IMR-90 (cell line): ENCODE measurements around the gene LDLRAD4. TPM values are rescaled to one million over a fixed set of nuclear protein-coding genes. Genes with fewer than 3 reads are reported as not detected.

Source experiments
- ATAC-seq: fragments of 200-7000 bp; cut with Tn5 transposase; 2 replicates; pipeline ENCODE4 v1.9.1; 2020; ENCODE audit warnings: low read depth, mild to moderate bottlenecking, moderate library complexity
- BruUV-seq: library from RNA; stranded (reverse); fragments of 400-500 nt; replicated peaks from 2 replicates; lab custom pipeline; 2021; lab: Mats Ljungman, UMichigan
- CTCF ChIA-PET: fragments of 300-600 bp; formaldehyde crosslinking; extraction: SDS; loops from one replicate; lab custom pipeline; 2021; ENCODE audit warnings: antibody characterized with exemption; lab: Yijun Ruan, JAX
- POLR2A ChIA-PET: fragments of 300-600 bp; sonication (Branson Sonifier 250); formaldehyde crosslinking; loops from one replicate; lab custom pipeline; 2022; ENCODE audit warnings: antibody characterized with exemption; ENCODE audit not compliant: unreplicated experiment; lab: Charles Lee
- DNase-seq: peaks from one replicate; pipeline ENCODE4 v3.0.0; 2013
- H2AFZ ChIP-seq: replicated peaks from 2 replicates; pipeline ENCODE3; 2013; ENCODE audit warnings: low read length, mild to moderate bottlenecking; ENCODE audit not compliant: poor library complexity
- H2AK5ac ChIP-seq: 2 replicates; pipeline ENCODE4 v1.6.1; 2013; ENCODE audit warnings: low read depth, low read length, inconsistent platforms
- H2AK9ac ChIP-seq: replicated peaks from 2 replicates; pipeline ENCODE3; 2013; ENCODE audit warnings: mild to moderate bottlenecking, low read depth, low read length, moderate library complexity; ENCODE audit not compliant: poor library complexity
- H2BK120ac ChIP-seq: 2 replicates; pipeline ENCODE4 v1.6.1; 2013; ENCODE audit warnings: low read depth, low read length, inconsistent platforms
- H2BK15ac ChIP-seq: 3 replicates; pipeline ENCODE4 v1.6.1; 2013; ENCODE audit warnings: low read depth, low read length, inconsistent platforms
- H2BK20ac ChIP-seq: 2 replicates; pipeline ENCODE4 v1.6.1; 2013; ENCODE audit warnings: low read depth, mild to moderate bottlenecking, inconsistent platforms, low read length, moderate library complexity
- H2BK5ac ChIP-seq: 2 replicates; pipeline ENCODE4 v1.6.1; 2013; ENCODE audit warnings: mild to moderate bottlenecking, low read depth, low read length, inconsistent platforms; ENCODE audit not compliant: poor library complexity, severe bottlenecking
- H3K14ac ChIP-seq: replicated peaks from 2 replicates; pipeline ENCODE4 v1.6.1; 2013; ENCODE audit warnings: low read depth, low read length, inconsistent platforms
- H3K18ac ChIP-seq: 2 replicates; pipeline ENCODE4 v1.6.1; 2013; ENCODE audit warnings: low read depth, low read length, control low read depth
- H3K23ac ChIP-seq: 2 replicates; pipeline ENCODE4 v1.6.1; 2013; ENCODE audit warnings: low read depth, low read length, inconsistent platforms
- H3K27ac ChIP-seq: 2 replicates; pipeline ENCODE4 v1.5.1; 2013; ENCODE audit warnings: mild to moderate bottlenecking, control low read depth, low read length; ENCODE audit not compliant: insufficient read depth
- H3K27me3 ChIP-seq: 2 replicates; pipeline ENCODE4 v1.6.1; 2013; ENCODE audit warnings: low read length; ENCODE audit not compliant: control insufficient read depth, insufficient read depth
- H3K36me3 ChIP-seq: 2 replicates; pipeline ENCODE4 v1.6.1; 2013; ENCODE audit warnings: low read length, mixed read lengths; ENCODE audit not compliant: control insufficient read depth, insufficient read depth
- H3K4ac ChIP-seq: 2 replicates; pipeline ENCODE4 v1.6.1; 2013; ENCODE audit warnings: low read depth, low read length, inconsistent platforms
- H3K4me1 ChIP-seq: 2 replicates; pipeline ENCODE4 v1.6.1; 2013; ENCODE audit warnings: low read length, mixed read lengths; ENCODE audit not compliant: control insufficient read depth, insufficient read depth
- H3K4me2 ChIP-seq: 2 replicates; pipeline ENCODE4 v1.6.1; 2013; ENCODE audit warnings: low read depth, mild to moderate bottlenecking, control low read depth, low read length, moderate library complexity
- H3K4me3 ChIP-seq: 2 replicates; pipeline ENCODE4 v1.5.1; 2013; ENCODE audit warnings: low read depth, mild to moderate bottlenecking, control low read depth, low read length, moderate library complexity; ENCODE audit not compliant: insufficient read depth
- H3K56ac ChIP-seq: 2 replicates; pipeline ENCODE4 v1.6.1; 2013; ENCODE audit warnings: low read length, inconsistent platforms; ENCODE audit not compliant: insufficient read depth; ENCODE audit errors: extremely low read depth
- H3K79me1 ChIP-seq, 2 experiments: 2 replicates each; pipeline ENCODE4 v1.6.1; 2013; ENCODE audit warnings: low read length in 2 of 2, inconsistent platforms in 1 of 2, low read depth in 1 of 2
- H3K9ac ChIP-seq: 2 replicates; pipeline ENCODE4 v1.6.1; 2013; ENCODE audit warnings: low read depth, low read length, control low read depth
- H3K9me1 ChIP-seq: 2 replicates; pipeline ENCODE4 v1.6.1; 2013; ENCODE audit warnings: low read length, inconsistent platforms; ENCODE audit not compliant: insufficient read depth
- H3K9me3 ChIP-seq: 2 replicates; pipeline ENCODE4 v1.6.1; 2013; ENCODE audit warnings: low read length; ENCODE audit not compliant: control insufficient read depth, insufficient read depth
- H4K20me1 ChIP-seq: 2 replicates; pipeline ENCODE4 v1.6.1; 2013; ENCODE audit warnings: low read length, inconsistent platforms; ENCODE audit not compliant: insufficient read depth
- H4K5ac ChIP-seq: 2 replicates; pipeline ENCODE4 v1.6.1; 2013; ENCODE audit warnings: mild to moderate bottlenecking, low read depth, low read length, control low read depth
- H4K8ac ChIP-seq, 2 experiments: 2 replicates each; pipeline ENCODE4 v1.6.1; 2013; ENCODE audit warnings: low read depth in 2 of 2, low read length in 2 of 2, control low read depth in 1 of 2, inconsistent platforms in 1 of 2
- H4K91ac ChIP-seq: 2 replicates; pipeline ENCODE4 v1.6.1; 2013; ENCODE audit warnings: low read depth, low read length, inconsistent platforms; ENCODE audit not compliant: insufficient read depth
- BHLHE40 ChIP-seq: fragments of 150-350 bp; IDR thresholded peaks from 2 replicates; pipeline ENCODE4 v1.6.1; 2016; ENCODE audit warnings: mild to moderate bottlenecking, low read depth, low read length
- CEBPB ChIP-seq: IDR thresholded peaks from 2 replicates; pipeline ENCODE4 v1.6.1; 2012; ENCODE audit warnings: low read depth, low read length, improper control_type of control experiment
- CHD1 ChIP-seq: IDR thresholded peaks from 2 replicates; pipeline ENCODE4 v1.6.1; 2012; ENCODE audit warnings: low read depth, low read length, improper control_type of control experiment
- FOS ChIP-seq: fragments of 150-350 bp; IDR thresholded peaks from 2 replicates; pipeline ENCODE4 v1.6.1; 2016; ENCODE audit warnings: low read depth, low read length
- MAFK ChIP-seq: IDR thresholded peaks from 2 replicates; pipeline ENCODE4 v1.6.1; 2012; ENCODE audit warnings: low read depth, low read length, improper control_type of control experiment
- MAZ ChIP-seq: IDR thresholded peaks from 2 replicates; pipeline ENCODE4 v1.6.1; 2012; ENCODE audit warnings: low read depth, mild to moderate bottlenecking, low read length, improper control_type of control experiment, moderate library complexity, borderline replicate concordance
- MXI1 ChIP-seq: IDR thresholded peaks from 2 replicates; pipeline ENCODE4 v1.6.1; 2012; ENCODE audit warnings: low read depth, mild to moderate bottlenecking, low read length, moderate library complexity, borderline replicate concordance
- NFE2L2 ChIP-seq: fragments of 150-350 bp; IDR thresholded peaks from 2 replicates; pipeline ENCODE4 v1.6.1; 2016; ENCODE audit warnings: low read depth, mild to moderate bottlenecking, low read length
- POLR2A ChIP-seq: IDR thresholded peaks from 2 replicates; pipeline ENCODE4 v1.6.1; 2012; ENCODE audit warnings: mild to moderate bottlenecking, low read depth, low read length
- RAD21 ChIP-seq: IDR thresholded peaks from 2 replicates; pipeline ENCODE4 v1.6.1; 2012; ENCODE audit warnings: low read length, improper control_type of control experiment
- RCOR1 ChIP-seq: IDR thresholded peaks from 2 replicates; pipeline ENCODE4 v1.6.1; 2012; ENCODE audit warnings: mild to moderate bottlenecking, low read length, improper control_type of control experiment; ENCODE audit not compliant: insufficient replicate concordance
- RFX5 ChIP-seq: IDR thresholded peaks from 2 replicates; pipeline ENCODE4 v1.8.0; 2012; ENCODE audit warnings: low read depth, mild to moderate bottlenecking, low read length, moderate library complexity
- SMC3 ChIP-seq: fragments of 150-350 bp; IDR thresholded peaks from 2 replicates; pipeline ENCODE4 v1.6.1; 2016; ENCODE audit warnings: low read depth, mild to moderate bottlenecking, antibody characterized with exemption, low read length, moderate library complexity
- USF2 ChIP-seq: fragments of 150-350 bp; IDR thresholded peaks from 2 replicates; pipeline ENCODE4 v1.6.1; 2017; ENCODE audit warnings: mild to moderate bottlenecking, antibody characterized with exemption, low read length, low read depth
- WGBS, 2 experiments: methylation state at CpG; one replicate each; pipeline versions ENCODE4 v1.1.5 to v1.1.7; 2013; ENCODE audit warnings: missing lambda C conversion rate in 2 of 2; ENCODE audit not compliant: insufficient read length in 1 of 2; ENCODE audit errors: extremely low coverage in 2 of 2; 5-methylcytosine and 5-hydroxymethylcytosine counted together
- dilution Hi-C: fragments of 300-500 bp; cut with HindIII; formaldehyde crosslinking; loops from one replicate; pipeline ENCODE4 v1.14.3; 2018; ENCODE audit warnings: low sequenced_read_pairs; ENCODE audit not compliant: unreplicated experiment
- in situ Hi-C: fragments of 300-500 bp; cut with MboI; formaldehyde crosslinking; loops from 3 replicates; pipeline ENCODE4 v1.14.3; 2019; ENCODE audit warnings: low sequenced_read_pairs, inconsistent platforms, mixed read lengths
- intact Hi-C: fragments of 100-400 bp; cut with micrococcal nuclease; formaldehyde crosslinking; loops from 2 replicates; pipeline ENCODE4 v1.10.0; 2022
- polyA plus RNA-seq, 3 experiments: library from polyadenylated mRNA; depleted of rRNA; stranded (reverse); fragments of >200 nt; gene quantifications; 2 replicates each; pipeline ENCODE4 v1.2.3, GENCODE V29; 2012; ENCODE audit warnings: low replicate concordance in 1 of 3
- total RNA-seq: library from RNA; depleted of rRNA; stranded (reverse); fragments of >200 nt; gene quantifications from 2 replicates; pipeline ENCODE4 v1.2.3, GENCODE V29; 2012
- TF ChIP-seq, protein P1 (sequence below): fragments of 150-350 bp; IDR thresholded peaks from 2 replicates; pipeline ENCODE4 v1.6.1; 2016; ENCODE audit warnings: low read depth, mild to moderate bottlenecking, low read length, moderate library complexity, borderline replicate concordance
- TF ChIP-seq, protein P2 (sequence below): conservative IDR thresholded peaks from 2 replicates; pipeline ENCODE4 v1.5.1; 2012; ENCODE audit warnings: mild to moderate bottlenecking, low read depth, low read length, improper control_type of control experiment

The LDLRAD4 gene
- total and polyA plus RNA-seq, 2 of the 4 experiments (the other 2 are of a cell fraction) = not detected

- Histone ChIP-seq H3K4me3 (no peak overlapping the region), H3K9me1 (no peaks in the 10 kb centered on the region), H2BK15ac (no peak overlapping the region), H3K23ac (no peak overlapping the region), H3K79me1 (no peaks in the 10 kb centered on the region), H4K8ac (no peak overlapping the region), H4K20me1 (no peaks in the 10 kb centered on the region), H3K4ac (no peak overlapping the region), H3K27ac (no peak overlapping the region), H2AK5ac (no peak overlapping the region), H2BK120ac (no peak overlapping the region), H3K27me3 (no peaks in the 10 kb centered on the region; the same call in 1 of the 2 replicates), H3K56ac (no peak overlapping the region), H3K4me2 (no peak overlapping the region), H2AFZ (no peak overlapping the region), H3K9ac (no peak overlapping the region), H4K5ac (no peak overlapping the region), H2BK20ac (no peak overlapping the region), H3K4me1 (no peaks in the 10 kb centered on the region), H4K91ac (no peak overlapping the region), H3K18ac (no peak overlapping the region), H2AK9ac (no peak overlapping the region), H3K14ac (no peak overlapping the region), H2BK5ac (no peak overlapping the region), H3K36me3 (no peaks in the 10 kb centered on the region), H3K9me3 (no peaks in the 10 kb centered on the region; the same call in 1 of the 2 replicates)
- no peak for DNase-seq
- dilution Hi-C loops = no loop called here
- ATAC-seq = no peak
- no TSS peak for BruUV-seq
- intact Hi-C loops = no loop called here
- ChIA-PET POLR2A (no interaction called here), CTCF (no interaction called here)
- WGBS, 2 experiments = no CpG with 5 or more reads among the region's 6 CpGs
- in situ Hi-C loops = no loop called here
- TF ChIP-seq RAD21 = no peak
- no peak for TF ChIP-seq POLR2A
- no peak for TF ChIP-seq RFX5
- no peak for TF ChIP-seq FOS
- TF ChIP-seq SMC3 = no peak
- TF ChIP-seq, protein P1, sequence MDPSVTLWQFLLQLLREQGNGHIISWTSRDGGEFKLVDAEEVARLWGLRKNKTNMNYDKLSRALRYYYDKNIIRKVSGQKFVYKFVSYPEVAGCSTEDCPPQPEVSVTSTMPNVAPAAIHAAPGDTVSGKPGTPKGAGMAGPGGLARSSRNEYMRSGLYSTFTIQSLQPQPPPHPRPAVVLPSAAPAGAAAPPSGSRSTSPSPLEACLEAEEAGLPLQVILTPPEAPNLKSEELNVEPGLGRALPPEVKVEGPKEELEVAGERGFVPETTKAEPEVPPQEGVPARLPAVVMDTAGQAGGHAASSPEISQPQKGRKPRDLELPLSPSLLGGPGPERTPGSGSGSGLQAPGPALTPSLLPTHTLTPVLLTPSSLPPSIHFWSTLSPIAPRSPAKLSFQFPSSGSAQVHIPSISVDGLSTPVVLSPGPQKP = no peak
- no peak for TF ChIP-seq NFE2L2
- TF ChIP-seq RCOR1 = no peak
- TF ChIP-seq MAFK = no peak
- TF ChIP-seq MXI1 = no peak
- no peak for TF ChIP-seq MAZ
- TF ChIP-seq, protein P2, sequence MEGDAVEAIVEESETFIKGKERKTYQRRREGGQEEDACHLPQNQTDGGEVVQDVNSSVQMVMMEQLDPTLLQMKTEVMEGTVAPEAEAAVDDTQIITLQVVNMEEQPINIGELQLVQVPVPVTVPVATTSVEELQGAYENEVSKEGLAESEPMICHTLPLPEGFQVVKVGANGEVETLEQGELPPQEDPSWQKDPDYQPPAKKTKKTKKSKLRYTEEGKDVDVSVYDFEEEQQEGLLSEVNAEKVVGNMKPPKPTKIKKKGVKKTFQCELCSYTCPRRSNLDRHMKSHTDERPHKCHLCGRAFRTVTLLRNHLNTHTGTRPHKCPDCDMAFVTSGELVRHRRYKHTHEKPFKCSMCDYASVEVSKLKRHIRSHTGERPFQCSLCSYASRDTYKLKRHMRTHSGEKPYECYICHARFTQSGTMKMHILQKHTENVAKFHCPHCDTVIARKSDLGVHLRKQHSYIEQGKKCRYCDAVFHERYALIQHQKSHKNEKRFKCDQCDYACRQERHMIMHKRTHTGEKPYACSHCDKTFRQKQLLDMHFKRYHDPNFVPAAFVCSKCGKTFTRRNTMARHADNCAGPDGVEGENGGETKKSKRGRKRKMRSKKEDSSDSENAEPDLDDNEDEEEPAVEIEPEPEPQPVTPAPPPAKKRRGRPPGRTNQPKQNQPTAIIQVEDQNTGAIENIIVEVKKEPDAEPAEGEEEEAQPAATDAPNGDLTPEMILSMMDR = no peak
- TF ChIP-seq CEBPB = no peak
- TF ChIP-seq USF2 = no peak
- TF ChIP-seq CHD1 = no peak
- no peak for TF ChIP-seq BHLHE40
These were observed 68.8 kb downstream of the LDLRAD4 start for GRCh38 chr18:13287372-13287771.
